SIG-M5 treated with dmso at 0.1 percent for 504 hours (cell line): Measurements from ENCODE around the gene COASY.

ENCODE experiments used
- DNase-seq: peaks from one replicate; lab custom pipeline; 2025; ENCODE audit not compliant: unreplicated experiment; lab: John Stamatoyannopoulos, UW

Gene COASY

DNA sequence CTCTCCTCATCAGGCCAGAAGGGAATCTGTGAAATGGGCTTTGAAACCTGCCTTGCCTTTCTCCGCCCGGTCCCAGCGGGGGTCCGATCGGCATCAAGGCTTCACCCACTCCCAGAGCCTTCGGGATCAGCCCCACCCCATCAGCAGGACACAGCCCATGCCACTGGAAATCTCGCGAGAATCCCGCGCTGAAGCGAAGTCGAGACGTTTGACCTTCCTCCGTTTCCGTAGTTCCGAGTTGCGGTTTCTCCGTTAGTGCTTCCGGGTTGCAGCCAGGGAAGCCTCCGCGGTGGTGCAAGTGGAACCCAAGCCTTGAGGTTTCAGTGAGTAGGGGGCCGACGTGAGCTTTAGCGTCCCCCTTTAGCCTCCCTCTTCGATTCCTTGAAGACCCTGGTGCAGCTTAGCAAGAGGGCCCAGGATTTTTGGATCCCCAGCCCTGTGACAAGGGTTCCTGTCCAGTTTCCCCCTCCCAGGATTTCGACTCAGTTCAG lies at the start of gene COASY:
COASY (plus strand) TSS at position 252 of the 491 bp plus-strand sequence. CDS start 475 bp downstream, outside the sequence.
- peak; percentile 95 for DNase-seq

DNA sequence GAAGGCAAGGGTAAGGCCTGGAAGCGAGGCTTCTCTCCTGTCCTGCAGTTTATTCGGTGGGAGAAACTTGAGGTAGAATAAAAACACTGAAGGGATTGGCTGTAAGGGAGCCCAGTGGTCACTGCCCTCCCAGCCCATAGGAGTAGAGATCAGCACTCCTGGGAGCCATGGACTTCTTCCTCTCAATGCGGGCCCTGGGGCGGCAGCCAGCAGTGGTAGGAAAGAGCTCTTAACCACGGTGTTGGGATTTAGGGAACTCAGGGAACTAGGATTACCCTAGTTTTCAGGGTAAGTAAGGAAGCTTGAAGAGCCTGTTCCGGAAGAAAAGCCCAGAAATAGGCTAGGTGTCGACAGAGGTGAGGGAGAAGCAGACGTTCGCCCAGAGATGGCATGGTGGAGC lies 49.7 kb upstream of the COASY start:
- DNase-seq, result no peak

DNA sequence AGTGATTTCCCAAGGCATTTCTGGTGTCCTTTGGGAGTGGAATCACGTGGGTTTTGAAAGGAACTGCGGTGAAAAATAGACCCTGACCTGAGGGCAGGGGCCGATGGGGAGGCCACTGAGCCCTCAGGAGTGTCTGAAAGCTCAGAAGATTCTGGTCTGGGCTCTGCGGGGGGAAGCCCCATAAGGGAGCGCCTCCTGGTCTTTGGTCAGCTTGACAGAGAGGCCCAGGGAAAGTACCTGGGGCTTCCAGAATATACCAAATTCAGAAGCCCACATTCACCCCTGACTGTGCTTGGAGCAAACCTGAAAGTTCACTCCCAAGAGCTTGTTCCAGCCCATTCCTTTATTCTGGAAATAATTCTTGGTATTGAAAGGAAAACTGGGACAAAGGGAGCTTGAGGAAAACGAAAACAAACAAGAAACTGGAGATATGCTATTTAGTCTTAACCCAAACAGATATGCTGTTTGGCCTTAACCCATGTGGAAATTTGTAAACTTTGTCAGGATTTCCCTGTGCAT lies 49.2 kb upstream of the COASY start:
- no peak for DNase-seq

DNA sequence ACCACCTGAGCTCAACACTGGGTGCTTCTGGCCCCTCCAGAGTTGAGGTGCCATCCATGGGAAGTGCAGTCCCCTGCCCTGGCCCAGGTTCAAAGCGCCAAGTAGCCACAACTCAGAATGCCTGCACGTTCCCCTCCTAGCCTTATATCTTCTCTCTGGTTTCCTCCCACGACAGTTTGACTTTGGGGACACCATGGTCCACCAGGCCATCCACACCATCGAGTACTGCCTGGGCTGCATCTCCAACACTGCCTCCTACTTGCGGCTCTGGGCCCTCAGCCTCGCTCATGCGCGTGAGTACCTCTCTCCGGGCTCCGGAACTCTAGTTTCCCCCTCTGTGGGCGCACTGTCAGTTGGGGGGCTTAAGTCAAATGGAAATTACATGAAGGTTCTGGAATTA lies 48.3 kb upstream of the COASY start:
- DNase-seq, result no peak

DNA sequence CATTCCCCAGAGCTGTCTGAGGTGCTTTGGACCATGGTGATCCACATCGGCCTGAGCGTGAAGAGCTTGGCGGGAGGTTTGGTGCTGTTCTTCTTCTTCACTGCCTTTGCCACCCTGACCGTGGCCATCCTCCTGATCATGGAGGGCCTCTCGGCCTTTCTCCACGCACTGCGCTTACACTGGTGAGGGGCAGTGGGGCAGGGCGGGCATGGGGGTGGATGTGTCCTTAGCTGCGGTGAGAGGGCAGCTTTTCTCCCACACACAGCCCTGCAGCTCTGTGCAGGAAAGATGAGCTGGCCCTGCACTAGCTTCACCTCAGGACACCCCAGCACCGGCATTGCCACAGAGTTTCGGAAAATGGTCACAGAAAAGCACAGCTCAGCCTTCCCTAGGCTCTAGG lies 47.7 kb upstream of the COASY start:
- no peak for DNase-seq

DNA sequence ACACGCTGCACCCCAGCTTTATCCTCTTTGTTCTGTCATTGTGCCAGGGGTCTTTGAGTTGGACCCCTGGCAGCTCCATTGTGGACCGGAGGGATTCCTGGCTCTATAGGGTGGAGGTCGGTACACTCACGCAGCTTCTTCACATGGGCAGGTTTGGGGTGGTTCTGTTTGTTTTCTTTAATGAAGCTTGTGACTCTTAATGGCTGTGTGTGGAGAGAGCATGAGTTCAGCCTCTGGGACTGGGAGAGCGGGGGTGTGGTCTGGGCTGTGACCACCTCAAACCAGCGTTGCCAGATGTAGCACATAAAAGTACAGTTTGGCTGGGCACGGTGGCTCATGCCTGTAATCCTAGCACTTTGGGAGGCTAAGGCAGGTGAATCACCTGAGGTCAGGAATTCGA lies 47.1 kb upstream of the COASY start:
- DNase-seq, result no peak

DNA sequence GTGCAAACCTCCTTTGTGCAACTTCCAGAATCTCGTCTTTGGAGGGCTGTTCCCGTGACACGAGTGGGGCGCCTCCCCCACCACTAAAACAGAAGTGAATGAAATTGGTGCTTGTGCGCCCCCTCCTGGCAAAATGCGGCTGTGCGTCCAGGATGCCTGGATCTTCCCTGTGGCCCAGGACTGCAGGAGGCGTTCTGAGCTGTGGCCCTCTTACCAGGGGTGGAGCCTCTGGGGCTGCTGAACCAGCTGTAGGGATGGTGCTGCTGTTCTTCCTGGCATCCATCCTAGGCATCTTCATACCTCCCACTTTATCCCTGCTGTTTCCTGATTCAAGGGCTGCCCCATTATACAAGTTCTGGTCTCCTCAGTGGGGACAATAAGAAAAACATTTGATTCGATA lies 44.4 kb upstream of the COASY start:
- DNase-seq, result peak; percentile 67

DNA sequence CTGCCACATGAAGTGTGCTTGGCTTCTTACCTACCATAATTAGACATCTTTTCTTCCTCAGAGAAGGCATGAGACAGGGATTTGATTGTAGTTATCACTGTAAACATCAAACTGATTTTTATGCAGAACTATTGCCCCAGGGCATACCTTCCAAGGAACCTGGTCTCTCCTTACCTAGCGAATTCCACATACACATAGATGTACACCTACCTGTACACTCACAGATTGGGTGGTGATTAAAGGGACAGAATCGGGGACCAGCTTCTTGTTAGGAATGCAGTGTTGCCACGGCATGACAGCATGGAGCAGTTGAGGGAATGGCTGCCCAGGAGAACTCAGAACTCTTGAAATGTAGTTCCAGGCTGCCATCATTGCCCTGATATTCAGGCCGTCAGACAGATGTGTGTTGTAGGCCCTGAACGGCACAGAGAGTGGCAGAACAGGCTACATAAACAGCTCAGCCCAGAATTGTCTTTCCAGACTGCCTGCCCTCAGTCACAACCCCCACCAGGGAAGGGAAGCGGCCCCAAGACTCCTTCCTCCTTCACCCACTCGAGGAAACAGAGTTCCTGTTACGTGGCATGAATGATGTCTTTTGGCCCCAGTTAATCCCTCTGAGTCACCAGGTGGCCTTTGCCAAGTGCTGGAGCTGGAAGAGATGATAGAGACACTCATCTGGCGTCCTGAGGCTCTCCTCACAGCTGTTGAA lies 43.7 kb upstream of the COASY start:
- peak; percentile 24 for DNase-seq

DNA sequence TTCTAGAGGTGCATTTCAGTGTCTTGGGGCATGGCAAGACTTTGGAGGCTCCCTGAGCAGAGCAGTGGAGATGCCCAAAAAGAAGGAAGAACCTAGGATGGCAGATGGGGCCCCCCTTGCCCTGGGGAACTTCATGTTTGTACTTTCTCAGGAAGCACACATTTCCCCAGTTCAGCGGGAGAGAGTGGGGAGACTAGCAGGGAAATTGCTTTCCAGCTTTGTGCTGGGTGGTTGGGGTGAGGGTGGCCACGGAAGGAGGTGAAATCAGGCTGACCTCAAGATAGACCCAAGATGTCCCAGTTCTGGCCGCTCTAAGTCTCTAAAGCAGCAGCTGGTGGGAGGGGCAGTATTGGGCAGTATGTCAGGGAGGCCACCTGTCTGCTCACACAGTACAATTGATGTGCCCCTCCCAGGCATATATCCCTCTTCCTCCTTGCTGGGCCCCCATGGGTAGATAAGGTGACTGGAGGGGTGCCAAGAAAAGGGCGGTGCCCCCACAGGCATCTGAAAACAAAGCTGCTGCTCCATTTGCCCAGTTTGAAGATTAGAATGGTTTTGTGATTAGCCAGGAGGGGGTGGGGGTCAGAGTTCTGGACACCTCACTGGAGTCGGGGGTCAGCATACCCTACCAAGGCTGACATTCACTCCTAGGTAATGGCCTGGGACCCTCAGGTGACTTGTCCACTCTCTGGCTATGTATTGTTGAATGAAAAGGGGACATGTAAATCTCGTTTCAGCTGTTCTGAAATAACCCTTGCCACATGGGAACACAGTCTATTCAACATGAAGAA lies 43.0 kb upstream of the COASY start:
- DNase-seq, result no peak

DNA sequence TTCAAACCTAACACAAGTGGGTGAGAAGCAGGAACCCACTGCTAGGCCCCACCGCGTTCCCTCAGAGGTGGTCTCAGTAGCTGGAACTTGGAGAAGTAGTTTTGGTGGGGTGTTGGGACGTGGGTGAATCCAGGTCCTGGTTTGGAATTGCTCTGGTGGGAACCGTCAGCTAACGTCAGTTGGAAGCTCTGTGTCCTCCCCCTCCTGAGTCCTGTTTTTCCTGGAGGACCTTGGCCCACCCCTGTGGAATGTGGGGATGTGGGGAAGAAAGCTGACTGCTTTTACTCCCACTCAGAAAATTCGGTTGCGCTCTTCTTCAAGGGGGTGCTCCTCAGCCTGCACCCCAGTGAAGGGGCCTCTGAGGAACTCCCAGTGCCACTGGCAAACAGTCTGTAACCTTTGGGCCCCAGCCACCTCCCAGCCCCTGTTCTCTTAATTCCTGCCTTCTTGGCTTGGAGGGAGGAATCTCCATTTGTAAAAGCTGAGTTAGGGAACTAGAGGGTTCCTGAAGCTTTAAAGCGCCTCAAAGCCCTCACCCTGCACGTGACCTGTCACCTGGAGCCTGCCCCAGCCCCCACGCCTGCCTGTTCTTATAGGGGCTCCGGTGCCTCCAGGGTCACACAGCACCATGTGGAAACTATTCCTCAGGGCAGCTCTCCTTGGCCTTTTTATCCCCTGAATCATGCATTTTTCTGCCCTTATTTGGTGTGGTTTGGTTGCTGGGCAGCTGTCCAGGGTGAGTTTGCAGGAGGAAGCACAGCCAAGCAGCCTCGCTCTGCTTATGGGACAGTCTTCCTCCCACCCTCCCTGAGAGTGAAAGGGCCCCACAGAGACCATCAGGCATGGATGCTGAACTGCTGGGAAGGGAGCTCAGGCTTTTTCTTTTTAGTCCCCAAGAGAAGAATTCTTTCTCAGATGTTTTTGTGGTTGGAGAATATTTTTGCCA lies 42.1 kb upstream of the COASY start:
- no peak for DNase-seq

DNA sequence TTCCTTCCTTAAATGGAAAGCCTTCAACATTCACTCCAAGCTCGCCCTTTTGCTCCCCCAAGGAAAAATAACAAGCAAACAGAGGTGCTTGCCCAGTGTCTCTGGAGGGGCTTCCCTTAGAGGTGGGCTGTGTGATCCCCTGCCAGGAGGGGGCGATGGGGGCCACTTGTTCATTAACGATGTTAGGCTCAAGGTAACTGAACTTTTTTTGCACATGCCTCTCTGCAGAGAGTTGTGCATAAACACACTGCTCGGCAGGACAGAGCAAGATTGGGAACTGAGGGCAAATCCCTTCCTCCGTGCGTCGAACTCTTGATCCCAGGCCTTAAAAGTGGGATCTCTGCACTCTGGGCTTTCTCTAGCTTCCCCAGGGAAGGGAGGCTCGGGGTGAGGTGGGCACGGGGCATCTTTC lies 41.4 kb upstream of the COASY start:
- DNase-seq, result no peak

DNA sequence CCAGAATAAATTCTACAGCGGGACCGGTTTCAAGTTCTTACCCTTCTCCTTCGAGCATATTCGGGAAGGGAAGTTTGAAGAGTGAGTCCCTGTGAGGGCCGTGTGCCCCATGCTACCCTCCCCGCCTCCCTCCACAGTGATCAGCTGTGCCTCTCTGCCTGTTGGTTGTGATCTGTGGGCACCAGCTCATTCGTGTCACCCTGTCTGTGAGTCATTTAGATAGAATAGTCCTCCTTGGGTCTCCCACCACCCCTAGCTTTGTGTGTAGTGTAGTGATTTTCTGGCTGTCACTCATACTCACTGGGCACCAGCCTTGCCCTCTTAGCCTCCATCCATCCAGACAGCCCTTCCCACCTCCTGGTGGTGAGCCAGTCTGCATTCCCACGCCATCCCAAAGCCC lies 40.9 kb upstream of the COASY start:
- no peak for DNase-seq

DNA sequence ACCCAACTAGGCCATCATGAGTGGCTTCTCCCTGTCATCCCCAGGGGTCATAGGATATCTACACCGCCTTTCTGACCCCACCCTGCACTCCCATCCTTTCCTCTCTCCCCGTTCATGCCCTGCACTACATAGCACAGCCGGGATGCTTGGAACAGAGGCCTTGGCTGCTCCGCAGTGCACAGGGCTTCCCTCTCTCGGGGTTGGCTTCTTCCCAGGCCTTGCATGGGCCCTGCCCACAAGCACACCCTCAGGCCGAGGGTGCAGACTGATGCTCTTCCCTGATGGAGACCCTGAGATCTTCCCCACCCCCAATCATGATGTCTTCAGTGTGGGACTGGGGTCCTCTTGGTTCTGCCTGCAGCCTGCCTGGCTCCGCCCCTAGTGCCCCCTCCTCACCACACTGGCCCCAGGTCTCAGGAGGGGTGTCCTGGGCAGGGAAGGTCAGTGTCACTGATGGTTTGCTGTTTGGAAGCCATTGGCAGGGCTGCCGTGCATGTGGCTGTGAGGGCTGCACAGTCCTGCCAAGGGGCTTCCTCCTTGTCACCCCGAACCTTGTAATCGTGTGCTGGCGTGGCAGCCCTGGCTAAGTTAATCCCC lies 40.2 kb upstream of the COASY start:
- no peak for DNase-seq

DNA sequence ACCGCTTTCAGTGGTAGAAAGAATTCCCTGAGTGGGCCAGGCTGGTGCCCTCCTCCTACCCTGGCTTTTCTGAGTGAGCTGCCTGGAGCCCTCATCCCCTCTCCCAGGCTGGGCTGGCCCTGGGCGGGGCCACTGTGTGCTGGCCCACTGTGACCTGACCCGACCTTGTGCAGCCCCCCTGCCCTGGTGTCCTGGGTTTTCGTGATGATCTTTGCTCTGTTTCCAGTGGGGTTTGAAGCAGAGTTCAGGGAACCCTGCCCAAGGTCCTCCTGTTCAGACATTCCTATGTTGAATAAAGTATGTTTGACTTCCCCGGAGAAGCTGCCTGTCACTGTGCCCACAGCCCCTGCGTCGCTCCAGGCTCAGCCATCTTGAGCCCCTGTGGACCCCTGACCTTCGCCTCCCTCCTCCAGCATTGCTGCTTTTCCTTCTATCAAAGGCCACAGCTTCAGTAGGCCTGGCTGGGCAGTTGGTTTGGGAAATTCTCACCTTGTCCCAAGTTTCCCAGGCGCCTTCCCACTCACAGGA lies 39.6 kb upstream of the COASY start:
- no peak for DNase-seq

DNA sequence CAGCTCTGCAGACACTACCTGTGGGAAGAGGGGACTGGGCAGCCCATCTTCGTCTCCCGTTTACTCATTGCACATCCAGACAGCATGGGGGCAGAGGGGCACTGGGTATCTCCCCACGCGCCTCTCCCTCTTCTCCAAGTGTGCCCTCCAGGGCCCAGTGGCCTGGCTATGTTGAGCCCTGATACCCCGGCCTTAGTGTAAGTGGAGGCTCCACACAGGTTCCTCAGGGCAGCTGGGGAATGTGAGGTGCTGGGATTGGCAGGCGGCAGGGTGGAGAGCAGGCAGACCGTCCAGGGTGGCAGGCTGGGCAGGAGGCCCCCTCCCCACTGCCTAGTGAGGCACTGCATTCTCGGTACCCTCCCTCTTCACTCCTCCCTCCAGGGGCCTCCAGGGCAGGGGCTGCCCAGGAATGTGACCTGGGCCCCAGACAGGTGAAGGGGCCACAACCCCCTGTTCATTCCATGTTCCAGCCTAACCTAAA lies 39.1 kb upstream of the COASY start:
- DNase-seq, result no peak

DNA sequence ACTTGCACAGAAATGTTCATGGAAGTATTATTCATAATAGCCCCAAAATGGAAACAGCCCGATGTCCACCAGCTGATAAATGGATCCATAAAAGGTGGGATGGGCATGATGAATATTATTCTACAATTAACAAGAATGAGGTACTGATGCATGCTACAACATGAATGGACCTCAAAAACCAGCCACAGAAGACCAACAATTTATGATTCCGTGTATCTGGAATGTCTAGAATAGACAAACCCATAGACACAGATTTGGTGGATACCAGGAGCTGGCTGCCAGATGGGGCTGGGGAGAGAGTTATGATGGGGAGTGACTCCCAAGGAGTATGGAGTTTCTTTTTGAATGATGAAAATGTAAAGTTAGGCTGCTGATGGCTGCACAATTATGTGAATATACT lies 36.7 kb upstream of the COASY start:
- DNase-seq, result no peak

DNA sequence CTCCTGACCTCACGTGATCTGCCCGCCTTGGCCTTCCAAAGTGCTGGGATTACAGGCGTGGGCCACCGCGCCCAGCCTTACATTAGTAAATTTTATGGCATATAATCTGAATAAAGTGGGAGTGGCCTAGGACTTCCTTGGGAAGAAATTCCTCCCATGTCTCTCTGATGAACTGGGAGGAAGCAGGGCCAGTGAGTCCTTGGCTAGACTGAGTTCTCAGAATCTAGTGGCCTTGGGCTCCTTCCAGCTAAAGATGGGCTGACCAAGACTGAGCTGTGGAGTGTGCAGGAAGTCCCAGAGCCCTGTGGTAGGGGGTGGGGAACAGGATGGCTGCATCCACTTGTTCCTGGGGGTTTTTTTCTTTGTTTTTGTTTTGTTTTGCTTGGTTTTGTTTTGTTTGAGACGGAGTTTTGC lies 35.9 kb upstream of the COASY start:
- no peak for DNase-seq

DNA sequence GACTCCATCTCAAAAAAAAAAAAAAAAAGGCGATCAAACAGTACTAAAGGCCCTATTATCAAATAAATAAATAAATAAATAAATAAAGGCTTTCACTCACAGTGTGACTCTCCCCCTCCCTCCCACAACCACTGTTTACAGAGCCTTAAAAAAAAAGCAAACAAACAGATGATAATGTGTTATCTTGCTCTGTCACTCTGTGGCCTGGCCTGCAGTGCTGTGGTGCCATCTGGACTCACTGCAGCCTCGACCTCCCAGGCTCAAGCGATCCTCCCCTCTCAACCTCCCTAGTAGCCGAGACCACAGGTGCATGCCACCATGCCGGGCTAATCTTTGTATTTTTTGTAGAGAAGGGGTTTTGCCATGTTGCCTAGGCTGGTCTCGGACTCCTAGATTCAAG lies 34.0 kb upstream of the COASY start:
- no peak for DNase-seq

DNA sequence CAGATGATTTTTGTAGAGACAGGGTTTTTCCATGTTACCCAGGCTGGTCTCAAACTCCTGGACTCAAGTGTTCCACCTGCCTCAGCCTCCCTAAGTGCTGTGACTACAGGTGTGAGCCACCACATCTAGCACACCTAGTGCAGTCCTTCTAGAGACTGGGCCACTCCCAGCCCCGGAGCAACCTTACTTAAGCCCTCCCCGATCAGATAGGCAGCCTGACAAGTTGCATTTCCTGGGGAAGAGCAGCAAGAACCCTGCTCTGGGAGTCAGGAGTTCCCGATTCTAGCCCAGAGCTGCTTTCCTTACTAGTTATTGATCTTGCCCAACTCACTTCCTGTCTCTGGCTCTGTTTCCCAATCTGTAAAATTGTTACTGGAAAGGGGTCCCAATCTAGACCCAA lies 32.9 kb upstream of the COASY start:
- DNase-seq, result no peak

DNA sequence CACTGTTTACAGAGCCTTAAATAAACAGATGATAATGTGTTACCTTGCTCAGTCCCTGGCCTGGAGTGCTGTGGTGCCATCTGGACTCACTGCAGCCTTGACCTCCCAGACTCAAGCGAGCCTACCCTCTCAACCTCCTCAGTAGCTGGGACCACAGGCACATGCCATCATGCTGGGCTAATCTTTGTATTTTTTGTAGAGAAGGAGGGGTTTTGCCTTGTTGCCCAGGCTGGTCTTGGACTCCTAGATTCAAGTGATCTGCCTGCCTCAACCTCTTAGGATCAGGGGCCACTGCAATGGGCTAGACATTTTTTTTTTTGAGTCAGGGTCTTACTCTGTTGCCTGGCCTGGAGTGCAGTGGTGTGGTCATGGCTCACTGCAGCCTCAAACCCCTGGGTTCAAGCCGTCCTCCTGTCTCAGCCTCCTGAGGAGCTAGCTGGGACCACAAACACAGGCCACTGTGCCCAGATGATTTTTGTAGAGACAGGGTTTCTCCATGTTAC lies 30.9 kb upstream of the COASY start:
- no peak for DNase-seq
